RPMI8226 (cell line): Measurements from ENCODE around the gene MGRN1.

Experiments used
- DNase-seq: peaks from one replicate; pipeline ENCODE4 v3.0.0-alpha.2; 2015

Gene MGRN1

DNA sequence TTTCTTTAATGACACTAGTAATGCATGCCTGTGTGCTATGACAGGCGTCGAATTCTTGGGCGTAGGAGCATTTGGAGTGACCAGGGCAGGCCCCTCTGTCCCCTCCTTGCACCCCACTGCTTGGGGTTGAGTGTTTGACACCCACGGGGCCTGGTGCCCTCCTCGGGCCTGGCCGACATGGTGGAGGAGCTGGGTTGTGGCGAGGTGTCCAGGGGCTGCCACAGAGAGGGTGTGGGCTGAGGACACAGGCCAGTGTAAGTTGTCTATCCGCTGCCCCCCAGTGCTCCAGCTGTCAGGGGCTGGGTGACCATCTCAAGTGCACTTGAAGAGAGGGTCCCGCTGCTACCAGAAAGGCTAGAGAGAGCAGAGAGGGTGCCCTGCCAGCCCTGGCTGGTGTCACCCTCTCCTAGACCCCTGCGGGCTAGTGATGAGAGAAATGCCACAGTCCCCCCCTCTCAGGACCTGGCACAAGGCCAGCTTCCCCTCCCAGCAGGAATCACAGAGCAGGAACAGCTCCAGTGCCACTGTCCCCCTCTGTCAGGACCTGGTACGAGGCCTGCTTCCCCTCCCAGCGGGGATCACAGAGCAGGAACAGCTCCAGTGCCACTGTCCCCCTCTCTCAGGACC, 30.5 kb downstream of the MGRN1 start:
- DNase-seq: no peak

DNA sequence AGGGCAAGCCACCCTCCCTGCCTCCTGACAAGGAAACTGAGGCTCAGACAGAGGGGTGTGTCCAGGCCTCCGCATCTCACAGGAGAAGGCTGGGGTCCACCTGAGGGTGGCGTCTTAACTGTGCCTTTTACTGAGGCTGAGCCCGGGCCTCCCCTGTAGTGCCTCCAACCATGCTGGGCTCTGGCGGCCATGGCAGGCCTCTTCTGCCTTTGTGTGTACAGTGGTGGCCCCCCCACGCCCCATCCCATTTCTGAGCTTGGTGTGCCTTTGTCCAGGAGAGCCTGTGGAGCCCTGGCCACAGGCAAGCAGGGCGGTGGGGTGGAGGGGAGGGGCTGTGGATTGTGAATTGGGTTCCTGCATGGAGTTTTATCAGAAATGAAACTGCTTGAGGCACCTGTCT, 31.2 kb downstream of the MGRN1 start:
- no peak for DNase-seq

DNA sequence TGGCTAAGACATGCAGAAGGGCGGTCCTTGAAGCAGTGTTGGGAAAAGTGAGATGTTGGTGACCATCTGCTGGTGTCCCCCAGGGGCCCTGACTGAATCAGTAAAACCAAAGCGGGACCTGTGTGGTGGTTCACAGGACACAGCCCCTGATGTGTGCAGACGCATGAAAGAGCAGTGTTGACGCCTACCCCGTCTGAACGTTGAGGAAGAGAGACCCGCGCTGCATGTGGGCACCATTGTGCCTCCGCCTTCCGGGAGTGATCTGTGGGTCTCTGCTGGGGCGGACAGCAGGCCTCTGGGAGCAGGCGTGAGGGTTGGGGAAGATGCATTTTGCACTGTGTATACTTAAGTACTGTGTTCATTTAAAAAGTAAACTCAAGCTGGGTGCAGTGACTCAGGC, 31.6 kb downstream of the MGRN1 start:
- DNase-seq: no peak

DNA sequence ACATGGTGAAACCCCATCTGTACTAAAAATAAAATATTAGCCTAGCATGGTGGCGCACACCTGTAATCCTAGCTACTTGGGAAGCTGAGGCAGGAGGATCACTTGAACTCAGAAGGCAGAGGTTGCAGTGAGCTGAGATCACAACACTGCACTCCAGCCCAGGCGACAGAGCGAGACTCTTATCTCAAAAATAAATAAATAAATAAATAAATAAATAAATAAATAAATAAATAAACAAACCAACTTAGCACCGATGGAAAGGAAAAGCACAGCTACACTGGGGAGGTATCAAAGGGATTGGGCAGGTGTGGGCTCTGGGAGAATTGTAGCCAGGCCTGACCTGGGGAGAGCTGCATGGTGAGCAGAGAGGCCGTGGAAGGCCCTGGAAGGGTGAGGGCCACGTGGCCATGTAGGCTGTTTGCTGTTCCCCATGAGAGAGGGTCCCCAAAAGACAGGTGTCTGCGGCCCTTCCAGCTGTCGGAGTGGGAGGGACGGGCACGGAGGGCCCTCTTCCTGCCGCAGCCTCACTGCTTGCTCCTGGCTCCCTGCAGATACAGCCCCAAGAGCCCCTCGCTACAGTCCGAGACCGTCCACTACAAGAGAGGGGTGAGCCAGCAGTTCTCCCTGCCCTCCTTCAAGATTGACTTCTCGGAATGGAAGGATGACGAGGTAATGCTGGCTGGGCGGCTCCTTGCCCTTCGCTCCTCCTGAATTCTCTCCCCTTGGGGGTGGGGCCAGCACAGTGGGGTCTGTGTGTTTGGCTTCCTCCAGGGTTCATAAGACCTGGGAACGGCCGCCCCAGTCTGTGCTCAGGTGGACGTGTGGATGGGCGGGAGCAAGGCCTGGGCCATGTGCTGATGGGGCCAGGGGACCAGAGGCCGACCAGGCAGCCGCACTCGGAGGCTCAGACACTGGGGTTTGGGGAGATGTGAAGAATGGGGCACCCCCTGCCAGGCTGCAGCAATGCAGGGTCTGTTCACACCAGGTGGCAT, 32.4 kb downstream of the MGRN1 start:
- DNase-seq: no peak

DNA sequence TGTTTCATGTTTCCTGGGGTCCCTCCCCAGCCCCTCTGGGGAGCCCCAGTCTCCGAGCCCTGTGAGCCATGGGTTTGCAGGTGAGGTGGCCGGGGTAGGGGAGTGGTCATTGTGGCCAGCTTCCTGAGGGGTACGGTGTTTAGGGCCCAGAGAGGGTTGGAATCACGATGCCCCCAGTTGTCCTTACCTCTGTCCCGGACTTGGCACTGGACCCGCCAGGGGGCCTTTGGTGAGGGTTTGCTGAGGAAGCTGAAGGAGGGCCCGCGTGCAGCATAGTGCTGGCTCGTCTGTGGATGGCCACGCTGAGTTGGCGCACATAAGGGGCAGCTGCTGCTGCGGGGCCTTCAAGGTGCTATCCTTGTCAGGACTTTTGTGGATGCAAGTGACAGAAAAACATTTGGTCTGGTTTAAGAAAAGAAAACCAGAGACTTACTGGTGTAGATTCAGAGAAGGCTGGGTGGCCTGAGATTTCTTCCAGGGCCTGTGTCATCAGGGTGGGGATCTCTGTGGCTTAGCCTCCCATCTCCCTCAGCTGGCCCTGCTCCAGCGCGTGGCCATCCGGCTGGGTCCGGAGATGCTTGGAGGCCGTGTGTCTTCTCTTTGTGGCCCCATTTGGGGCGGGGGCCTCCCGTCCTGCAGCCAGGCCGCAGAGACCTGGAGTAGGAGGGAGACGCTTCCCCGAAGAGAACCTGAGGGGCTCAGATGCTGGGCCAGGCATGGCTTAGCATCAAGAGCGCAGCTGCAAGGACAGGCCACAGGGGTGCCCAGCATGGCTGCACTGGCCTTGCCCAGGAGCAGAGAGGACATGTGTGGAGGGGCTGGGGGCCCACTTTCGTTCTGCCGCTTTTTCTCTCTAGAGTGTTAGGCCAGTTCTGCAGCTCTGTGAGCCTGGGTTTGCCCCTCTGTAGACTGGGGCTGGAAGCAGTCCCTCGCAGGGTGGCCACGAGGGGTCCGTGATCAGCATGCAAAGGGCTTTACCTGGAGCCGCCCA, 35.0 kb downstream of the MGRN1 start:
- no peak for DNase-seq

DNA sequence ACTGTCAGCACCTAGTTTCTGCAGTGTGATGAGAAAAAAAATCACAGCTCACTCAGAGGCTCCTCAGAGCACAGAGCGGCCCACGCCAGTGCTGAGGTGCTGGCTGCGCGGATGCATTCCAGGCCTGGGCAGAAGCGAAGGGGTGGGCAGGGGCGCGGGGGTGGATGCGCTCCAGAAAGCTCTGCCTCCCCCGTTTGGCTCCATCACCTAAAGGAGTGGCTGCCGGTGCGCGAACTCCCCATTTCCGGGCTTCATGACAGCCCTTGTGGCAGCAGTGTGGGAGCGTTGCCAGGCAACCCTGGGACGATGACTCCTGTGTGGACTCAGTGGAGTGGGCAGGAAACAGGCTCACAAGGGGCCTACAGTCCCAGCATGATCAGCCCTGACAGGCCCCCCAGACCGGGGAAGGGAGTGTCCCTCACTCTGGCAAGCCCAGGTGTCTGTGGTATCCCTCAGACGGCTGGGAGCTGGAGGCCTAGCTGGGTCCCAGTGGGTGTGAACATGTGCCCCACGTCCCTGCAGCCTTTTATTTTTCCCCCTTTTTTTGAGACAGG, 35.9 kb downstream of the MGRN1 start:
- no peak for DNase-seq

DNA sequence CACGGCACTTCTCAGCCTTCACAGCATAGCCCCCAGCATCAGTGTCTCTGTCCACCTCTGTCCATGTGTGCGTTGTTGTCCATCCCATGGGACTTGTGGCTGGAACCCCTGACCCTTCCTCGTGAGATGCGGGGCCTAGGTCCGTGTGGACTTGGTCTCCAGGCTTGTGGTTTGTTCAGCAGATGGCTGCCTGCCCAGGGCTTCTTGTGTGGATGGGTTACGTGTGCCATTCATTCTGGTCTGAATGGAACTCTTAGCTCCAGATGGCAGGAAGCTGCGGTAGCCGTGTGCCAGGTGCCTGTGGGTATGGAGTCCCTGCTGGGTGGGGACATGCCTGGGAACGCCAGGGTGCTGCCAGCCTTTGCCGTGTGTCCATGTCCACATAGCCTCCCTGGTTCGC, 37.0 kb downstream of the MGRN1 start:
- no peak for DNase-seq

DNA sequence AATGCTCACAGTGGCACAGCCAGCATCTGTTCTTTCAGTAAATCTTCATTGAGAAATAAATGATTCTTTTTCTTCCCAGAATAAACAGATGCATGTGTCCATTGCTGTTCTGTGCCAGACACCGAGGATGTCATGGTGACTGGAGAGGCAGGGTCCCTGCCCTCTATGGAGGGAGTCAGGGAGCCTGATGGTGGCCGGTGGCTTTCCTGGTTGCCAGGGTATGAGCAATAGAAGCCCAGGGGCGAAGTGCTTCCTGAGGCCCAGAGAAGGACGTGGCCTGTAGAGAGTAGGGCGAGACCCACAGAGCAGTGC, 38.8 kb downstream of the MGRN1 start:
- no peak for DNase-seq

DNA sequence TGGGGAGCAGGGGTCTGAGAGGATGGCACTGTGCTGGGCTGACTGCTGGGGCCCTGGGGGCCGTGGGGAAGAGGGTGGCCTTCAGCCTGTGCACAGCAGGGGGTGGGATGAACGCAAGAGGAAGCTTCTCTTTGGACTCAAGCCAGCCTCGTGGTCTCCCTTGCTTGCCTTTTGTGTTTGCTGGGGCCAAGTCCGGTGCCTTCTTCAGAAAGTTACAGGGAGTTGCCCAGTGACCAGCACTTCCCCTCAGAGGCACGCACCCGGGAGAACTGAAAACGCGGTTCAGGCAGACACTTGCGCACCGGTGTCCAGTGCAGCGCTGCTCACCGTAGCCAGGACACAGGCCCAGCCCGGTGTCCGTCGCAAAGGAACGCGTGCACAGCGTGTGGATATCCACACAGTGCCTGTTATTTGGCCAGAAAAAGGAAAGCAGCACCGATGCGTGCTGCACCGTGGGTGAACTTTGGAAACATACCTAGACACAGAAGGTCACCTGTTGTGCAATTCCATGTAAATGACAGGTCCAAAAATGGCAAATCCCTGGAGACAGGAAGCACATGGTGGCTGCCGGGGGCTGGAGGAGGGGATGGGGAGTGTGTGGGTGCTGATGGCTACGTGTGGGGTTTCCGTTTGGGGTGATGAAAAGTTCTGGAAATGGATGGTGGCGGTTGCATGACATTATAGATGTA, 39.3 kb downstream of the MGRN1 start:
- no peak for DNase-seq

DNA sequence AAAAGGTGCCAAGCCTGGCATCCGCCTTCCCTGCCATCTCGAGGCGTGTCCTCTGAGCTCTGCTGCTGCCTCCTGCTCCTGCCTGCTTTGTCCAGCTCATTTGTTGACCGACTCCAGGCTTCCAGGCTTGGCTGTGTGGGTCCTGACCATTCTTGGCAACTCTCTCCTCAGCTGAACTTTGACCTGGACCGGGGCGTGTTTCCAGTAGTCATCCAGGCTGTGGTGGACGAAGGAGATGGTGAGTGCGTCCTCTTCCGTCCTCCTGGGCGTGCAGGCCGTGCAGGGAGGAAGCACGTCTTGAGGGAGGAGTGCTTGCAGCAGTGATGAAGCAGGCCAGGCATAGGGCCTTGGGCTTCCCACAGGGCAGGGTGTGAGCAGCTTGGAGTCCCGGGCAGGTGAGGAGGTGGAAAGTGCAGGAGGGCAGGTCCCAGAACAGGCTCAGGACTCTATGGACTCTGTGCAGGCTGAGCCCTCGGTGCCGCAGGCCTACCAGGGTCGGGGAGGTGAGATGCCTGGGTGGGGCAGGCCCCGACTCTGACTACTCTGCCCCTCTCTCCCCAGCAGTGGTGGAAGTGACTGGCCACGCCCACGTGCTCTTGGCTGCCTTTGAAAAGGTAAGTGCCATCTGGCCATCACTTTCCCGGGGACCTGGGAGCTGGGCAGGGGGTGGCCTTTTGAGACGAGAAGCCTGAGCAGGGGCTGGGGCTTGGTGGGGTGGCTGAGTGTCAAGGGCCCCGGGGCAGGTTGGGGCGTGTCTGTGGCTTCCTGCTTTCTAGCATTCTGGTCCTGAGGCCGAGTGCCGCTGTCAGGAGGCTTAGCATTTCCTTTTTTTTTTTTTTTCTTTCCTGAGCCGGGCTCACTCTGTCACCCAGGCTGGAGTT, 40.2 kb downstream of the MGRN1 start:
- DNase-seq: no peak

DNA sequence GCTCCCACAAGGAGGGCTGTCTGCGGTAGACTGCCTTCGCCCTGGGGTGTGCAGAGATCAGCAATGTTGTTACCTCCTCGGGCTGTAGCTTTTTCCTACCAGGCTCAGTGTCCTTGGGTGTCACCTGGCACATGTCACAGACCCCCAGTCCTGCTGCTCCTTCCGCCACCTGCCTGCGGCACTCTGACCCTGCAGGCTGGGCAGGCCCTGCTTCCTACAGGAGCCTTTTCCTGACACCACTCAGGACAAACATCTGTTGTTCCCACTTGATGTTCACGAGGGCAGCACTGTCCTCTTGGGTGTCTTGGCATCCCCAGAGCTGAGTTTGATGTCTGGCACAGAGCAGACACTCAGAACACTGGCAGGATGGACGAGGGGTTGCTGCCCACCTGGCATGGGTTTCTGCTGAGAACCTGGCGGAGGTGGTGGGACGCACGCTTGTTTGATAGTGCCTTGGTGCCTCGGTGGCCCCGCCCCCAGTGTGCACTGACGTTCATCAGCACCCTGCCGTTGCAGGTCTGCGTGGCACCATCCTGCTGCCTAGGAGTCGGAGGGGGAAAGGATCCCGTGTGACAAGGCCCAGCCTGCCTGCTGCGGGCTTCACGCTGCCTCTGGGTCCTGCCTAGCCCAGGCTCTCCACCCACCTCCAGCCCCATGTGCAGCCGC, 42.0 kb downstream of the MGRN1 start:
- DNase-seq: no peak

DNA sequence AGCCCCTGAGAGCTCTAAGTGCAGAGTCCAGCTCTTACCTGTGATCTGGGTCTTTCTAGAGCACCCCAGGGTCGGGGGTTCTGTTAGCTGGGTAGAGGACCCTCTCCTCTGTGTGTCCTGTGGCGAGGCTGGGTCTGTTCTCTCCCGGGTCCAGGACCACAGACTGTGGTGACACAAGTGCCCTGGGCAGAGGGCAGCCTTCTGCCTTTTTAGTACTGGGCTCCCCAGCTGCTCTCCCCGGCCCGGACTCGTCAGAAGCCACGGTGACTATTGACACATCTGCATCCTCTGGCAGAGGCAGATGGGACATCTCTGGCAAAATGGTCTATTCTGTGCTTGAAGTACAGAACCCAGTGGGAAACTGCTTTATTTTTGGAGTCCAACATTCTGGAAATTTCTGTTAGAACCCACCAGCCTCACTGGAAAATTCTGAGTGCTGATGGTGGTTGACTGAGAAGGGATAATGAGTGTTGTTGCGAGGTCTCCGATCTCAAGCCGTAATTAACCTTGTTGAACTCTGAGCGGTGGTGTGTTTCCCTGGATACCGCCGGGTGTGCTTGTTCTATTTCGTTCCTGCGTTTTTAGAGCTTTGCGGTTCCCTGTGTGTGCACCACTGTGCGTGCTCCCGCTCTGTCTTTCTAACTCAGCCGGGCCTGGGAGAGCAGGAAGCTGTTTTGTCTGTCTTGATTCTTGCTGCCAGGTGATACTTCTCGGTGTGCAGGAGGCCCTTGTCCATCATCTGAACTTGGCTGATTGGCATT, 42.8 kb downstream of the MGRN1 start:
- no peak for DNase-seq

DNA sequence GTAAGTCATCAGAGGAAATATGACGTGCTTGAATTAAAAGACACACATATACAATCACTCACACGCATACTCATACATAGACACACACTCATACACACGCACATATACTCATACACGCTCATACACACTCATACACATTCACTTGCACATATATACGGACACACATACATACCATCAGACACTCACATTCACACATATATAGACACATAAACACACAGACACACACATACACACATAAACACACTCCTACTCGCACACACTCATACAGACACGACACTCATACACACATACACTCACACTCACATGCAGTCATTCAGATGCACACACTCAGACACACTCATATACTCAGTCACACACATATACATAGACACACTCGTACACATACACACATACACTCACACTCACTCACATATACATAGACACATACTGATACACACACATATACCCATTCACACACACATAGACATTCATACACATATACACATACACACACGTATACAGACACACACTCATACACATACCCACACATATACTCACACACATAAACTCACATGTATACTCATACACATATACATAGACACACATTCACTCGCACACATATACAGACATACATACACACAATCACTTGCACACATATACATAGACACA, 43.8 kb downstream of the MGRN1 start:
- DNase-seq: no peak

DNA sequence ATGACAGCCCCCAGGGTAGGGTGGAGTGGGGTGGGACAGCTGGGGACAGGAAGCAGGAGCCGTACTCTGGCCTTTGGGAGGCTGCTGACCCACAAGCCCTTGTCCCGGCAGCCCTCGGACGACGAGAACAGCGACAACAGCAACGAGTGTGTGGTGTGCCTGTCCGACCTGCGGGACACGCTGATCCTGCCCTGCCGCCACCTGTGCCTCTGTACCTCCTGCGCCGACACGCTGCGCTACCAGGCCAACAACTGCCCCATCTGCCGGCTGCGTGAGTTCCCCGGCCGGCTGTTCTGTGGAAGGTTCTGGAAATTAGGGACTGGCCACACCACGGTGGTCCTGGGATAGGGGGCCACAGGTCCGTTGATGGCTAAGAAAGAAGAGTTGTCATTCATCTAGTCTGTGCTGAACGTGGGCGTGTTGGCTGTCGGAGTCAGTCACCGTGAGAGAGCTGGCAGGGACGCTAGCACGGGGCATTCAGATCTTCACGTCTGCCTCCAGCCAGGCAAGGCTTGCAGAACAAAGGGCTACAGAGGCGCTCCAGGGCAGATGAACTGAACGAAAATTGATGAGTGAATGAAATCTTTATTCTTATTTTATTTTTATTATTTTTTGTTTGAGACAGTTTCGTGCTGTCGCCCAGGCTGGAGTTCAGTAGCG, 48.9 kb downstream of the MGRN1 start:
- DNase-seq: no peak

DNA sequence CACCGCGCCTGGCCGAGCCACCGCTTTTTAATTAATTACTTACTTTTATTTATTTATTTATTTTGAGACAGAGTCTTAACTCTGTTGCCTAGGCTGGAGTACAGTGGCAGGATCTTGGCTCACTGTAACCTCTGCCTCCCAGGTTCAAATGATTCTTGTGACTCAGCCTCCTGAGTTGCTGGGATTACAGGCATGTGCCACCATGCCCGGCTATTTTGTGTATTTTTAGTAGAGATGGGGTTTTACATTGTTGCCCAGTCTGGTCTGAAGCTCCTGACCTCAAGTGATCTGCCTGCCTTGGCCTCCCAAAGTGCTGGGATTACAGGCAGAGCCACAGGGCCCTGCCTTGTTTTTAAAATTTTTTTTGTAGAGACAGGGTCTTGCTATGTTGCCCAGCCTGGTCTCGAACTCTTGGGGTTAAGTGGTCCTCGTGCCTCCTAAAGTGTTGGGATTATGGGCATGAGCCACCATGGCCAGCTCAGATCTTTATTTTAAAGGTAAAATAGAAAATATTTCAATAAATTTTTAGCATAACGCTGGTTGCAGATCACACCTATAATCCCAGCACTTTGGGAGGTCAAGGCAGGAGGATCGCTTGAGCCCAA, 50.4 kb downstream of the MGRN1 start:
- no peak for DNase-seq

DNA sequence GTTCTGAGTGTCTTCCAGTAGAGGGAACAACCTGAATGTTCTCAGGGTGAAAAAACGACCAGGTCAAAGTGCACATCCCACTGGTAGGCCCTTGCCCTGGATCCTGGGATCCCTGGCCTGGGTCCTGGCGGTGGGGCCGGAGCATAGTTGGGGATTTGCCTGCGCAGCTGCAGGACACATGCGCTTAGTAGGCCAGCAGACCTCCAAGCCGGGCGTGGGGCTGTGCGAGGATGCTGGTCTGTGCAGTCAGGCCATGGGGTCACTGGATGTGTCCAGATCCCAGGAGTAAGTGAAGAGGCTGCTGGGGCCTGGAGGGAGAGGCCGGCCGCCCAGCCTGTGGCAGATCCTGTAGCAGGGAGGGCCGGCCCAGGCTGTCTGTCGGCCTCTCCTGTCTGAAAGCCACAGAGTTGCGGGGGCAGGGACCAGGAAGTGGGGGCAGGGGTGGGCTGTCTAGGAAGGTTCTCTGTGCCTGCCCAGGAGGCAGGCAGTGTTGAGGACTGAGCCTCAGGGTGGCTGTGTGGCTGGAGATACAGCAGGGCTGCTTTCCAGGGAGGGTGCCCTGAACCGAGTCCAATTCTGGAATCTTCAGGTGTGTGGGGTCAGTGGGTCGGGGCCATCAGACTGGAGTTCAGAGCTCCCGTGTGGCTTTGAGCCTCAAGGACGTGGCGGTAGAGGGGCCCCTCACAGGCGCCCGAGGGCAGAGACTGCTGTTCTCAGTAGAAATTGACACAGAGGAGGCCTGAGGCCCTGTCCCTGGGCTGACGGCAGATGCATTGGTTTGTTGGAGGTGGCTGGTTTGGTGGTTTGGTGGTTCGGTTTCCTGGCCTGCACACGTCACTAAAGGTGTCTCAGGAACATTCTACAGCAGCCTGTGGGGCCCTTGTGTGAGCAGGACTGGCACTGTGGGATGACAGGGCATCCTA, 51.5 kb downstream of the MGRN1 start:
- DNase-seq: no peak

DNA sequence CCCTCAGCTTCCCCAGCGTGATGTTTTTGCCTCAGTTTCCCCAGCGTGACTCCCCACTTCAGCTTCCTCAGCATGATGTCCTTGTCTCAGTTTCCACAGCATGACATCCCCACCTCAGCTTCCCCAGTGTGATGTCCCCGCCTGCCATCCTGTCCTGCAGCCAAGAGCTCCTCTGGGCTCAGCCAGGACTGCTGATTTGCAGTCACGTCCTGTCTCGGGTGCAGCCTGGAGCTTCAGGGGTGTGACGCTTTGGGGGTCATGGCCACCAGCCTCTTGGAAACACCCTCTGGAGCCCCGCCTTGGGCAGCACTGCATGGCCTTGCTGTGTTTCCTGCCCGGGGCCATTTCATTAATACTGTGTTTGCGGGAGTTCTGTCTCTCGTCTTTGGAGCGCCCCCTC, 52.2 kb downstream of the MGRN1 start:
- no peak for DNase-seq
